Neural progenitor cell (in vitro differentiated cells): Measurements from ENCODE around the gene E2F8. TPM values are rescaled to one million over a fixed set of nuclear protein-coding genes. Genes with fewer than 3 reads are reported as not detected.

Source experiments
- DNase-seq: peaks from one replicate; pipeline ENCODE4 v3.0.0-alpha.2; 2016; ENCODE audit warnings: low spot score
- H2AFZ ChIP-seq: fragments of 200-600 bp; sonication (generic); replicated peaks from 2 replicates; pipeline ENCODE4 v1.6.1; 2016; ENCODE audit warnings: antibody characterized with exemption
- H3F3A ChIP-seq: fragments of 200-600 bp; sonication (generic); 2 replicates; pipeline ENCODE4 v1.6.1; 2016; ENCODE audit warnings: antibody characterized with exemption, low read depth
- H3K27ac ChIP-seq: fragments of 200-600 bp; sonication (generic); 2 replicates; pipeline ENCODE4 v1.5.1; 2016; ENCODE audit warnings: mild to moderate bottlenecking
- H3K27me3 ChIP-seq: fragments of 200-600 bp; sonication (generic); 2 replicates; pipeline ENCODE4 v1.6.1; 2016; ENCODE audit warnings: mild to moderate bottlenecking, moderate library complexity
- H3K36me3 ChIP-seq: fragments of 200-600 bp; sonication (generic); 2 replicates; pipeline ENCODE4 v1.5.1; 2016
- H3K4me1 ChIP-seq: fragments of 200-600 bp; sonication (generic); 2 replicates; pipeline ENCODE4 v1.6.1; 2016; ENCODE audit warnings: mixed run types
- H3K4me2 ChIP-seq: fragments of 200-600 bp; sonication (generic); 2 replicates; pipeline ENCODE4 v1.6.1; 2016
- H3K4me3 ChIP-seq: fragments of 200-600 bp; sonication (generic); 2 replicates; pipeline ENCODE4 v1.5.1; 2016
- H3K79me2 ChIP-seq: fragments of 200-600 bp; sonication (generic); 2 replicates; pipeline ENCODE4 v1.6.1; 2016; ENCODE audit warnings: low read depth
- H3K9ac ChIP-seq: fragments of 200-600 bp; sonication (generic); 2 replicates; pipeline ENCODE4 v1.6.1; 2016
- H3K9me3 ChIP-seq: fragments of 200-600 bp; sonication (generic); 2 replicates; pipeline ENCODE4 v1.5.1; 2016; ENCODE audit warnings: low read depth
- H4K20me1 ChIP-seq: fragments of 200-600 bp; sonication (generic); 2 replicates; pipeline ENCODE4 v1.6.1; 2016; ENCODE audit warnings: low read depth
- H3K27ac Mint-ChIP-seq: 3 replicates; pipeline ENCODE4 v1.8.0; 2021; ENCODE audit warnings: mixed read lengths
- H3K27me3 Mint-ChIP-seq: 2 replicates; pipeline ENCODE4 v1.8.0; 2022; ENCODE audit warnings: low read depth, mild to moderate bottlenecking, inconsistent platforms, moderate library complexity, mixed read lengths; ENCODE audit not compliant: insufficient read depth
- H3K36me3 Mint-ChIP-seq: 3 replicates; pipeline ENCODE4 v1.8.0; 2021; ENCODE audit warnings: mixed read lengths
- H3K4me1 Mint-ChIP-seq: 3 replicates; pipeline ENCODE4 v1.8.0; 2021; ENCODE audit warnings: mixed read lengths
- H3K4me3 Mint-ChIP-seq: 3 replicates; pipeline ENCODE4 v1.8.0; 2021; ENCODE audit warnings: mild to moderate bottlenecking, moderate library complexity, mixed read lengths
- H3K9me3 Mint-ChIP-seq: 3 replicates; pipeline ENCODE4 v1.8.0; 2020; ENCODE audit warnings: mixed read lengths
- EZH2 ChIP-seq: fragments of 200-600 bp; sonication (generic); IDR thresholded peaks from 2 replicates; pipeline ENCODE4 v1.6.1; 2017; ENCODE audit warnings: antibody characterized with exemption, mild to moderate bottlenecking, moderate library complexity
- EZH2phosphoT487 ChIP-seq: fragments of 200-600 bp; sonication (generic); IDR thresholded peaks from 2 replicates; pipeline ENCODE4 v1.6.1; 2017; ENCODE audit warnings: antibody characterized with exemption
- total RNA-seq: library from RNA; depleted of rRNA; stranded (reverse); fragments of >200 nt; gene quantifications from 2 replicates; pipeline ENCODE4 v1.2.3, GENCODE V29; 2015; ENCODE audit warnings: low replicate concordance
- TF ChIP-seq, protein P1 (sequence below): fragments of 200-600 bp; sonication (generic); IDR thresholded peaks from 2 replicates; pipeline ENCODE4 v1.5.1; 2017; ENCODE audit warnings: antibody characterized with exemption, mild to moderate bottlenecking

The E2F8 gene
- total RNA-seq, 1 donor from 2014 or later: 5.7 TPM

GRCh38 chr11:19286411-19286810 is 45.7 kb upstream of the E2F8 start:
- H3K27ac ChIP-seq: no peak overlapping the region
- H3K36me3 ChIP-seq: no peaks in the 10 kb centered on the region
- TF ChIP-seq EZH2: no peak
- TF ChIP-seq, protein P1, sequence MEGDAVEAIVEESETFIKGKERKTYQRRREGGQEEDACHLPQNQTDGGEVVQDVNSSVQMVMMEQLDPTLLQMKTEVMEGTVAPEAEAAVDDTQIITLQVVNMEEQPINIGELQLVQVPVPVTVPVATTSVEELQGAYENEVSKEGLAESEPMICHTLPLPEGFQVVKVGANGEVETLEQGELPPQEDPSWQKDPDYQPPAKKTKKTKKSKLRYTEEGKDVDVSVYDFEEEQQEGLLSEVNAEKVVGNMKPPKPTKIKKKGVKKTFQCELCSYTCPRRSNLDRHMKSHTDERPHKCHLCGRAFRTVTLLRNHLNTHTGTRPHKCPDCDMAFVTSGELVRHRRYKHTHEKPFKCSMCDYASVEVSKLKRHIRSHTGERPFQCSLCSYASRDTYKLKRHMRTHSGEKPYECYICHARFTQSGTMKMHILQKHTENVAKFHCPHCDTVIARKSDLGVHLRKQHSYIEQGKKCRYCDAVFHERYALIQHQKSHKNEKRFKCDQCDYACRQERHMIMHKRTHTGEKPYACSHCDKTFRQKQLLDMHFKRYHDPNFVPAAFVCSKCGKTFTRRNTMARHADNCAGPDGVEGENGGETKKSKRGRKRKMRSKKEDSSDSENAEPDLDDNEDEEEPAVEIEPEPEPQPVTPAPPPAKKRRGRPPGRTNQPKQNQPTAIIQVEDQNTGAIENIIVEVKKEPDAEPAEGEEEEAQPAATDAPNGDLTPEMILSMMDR: no peak
- TF ChIP-seq EZH2phosphoT487: no peak
- H3K4me3 ChIP-seq: no peak overlapping the region
- H3K9ac ChIP-seq: no peak overlapping the region
- peaks cover 22% of the 10 kb centered on the region for H3K27me3 ChIP-seq
- Mint-ChIP-seq H3K27me3 (peaks cover 24% of the 10 kb centered on the region), H3K36me3 (no peaks in the 10 kb centered on the region), H3K27ac (no peak overlapping the region), H3K4me3 (no peak overlapping the region), H3K9me3 (no peaks in the 10 kb centered on the region), H3K4me1 (peaks cover 14% of the 10 kb centered on the region)
- no peak overlapping the region for H3K4me2 ChIP-seq
- no peaks in the 10 kb centered on the region for H3K9me3 ChIP-seq
- no peaks in the 10 kb centered on the region for H3K4me1 ChIP-seq
- no peaks in the 10 kb centered on the region for H4K20me1 ChIP-seq
- no peak for DNase-seq
- no peaks in the 10 kb centered on the region for H3F3A ChIP-seq
- H3K79me2 ChIP-seq: no peaks in the 10 kb centered on the region
- H2AFZ ChIP-seq: no peak overlapping the region

GRCh38 chr11:19284881-19285280 is 44.1 kb upstream of the E2F8 start:
- Histone ChIP-seq H3K36me3 (no peaks in the 10 kb centered on the region), H3F3A (no peaks in the 10 kb centered on the region), H3K27me3 (peaks cover 7% of the 10 kb centered on the region), H2AFZ (no peak overlapping the region), H3K9me3 (no peaks in the 10 kb centered on the region), H4K20me1 (no peaks in the 10 kb centered on the region), H3K9ac (no peak overlapping the region), H3K4me2 (no peak overlapping the region), H3K27ac (no peak overlapping the region), H3K4me3 (no peak overlapping the region), H3K4me1 (peaks cover 11% of the 10 kb centered on the region), H3K79me2 (no peaks in the 10 kb centered on the region)
- TF ChIP-seq, protein P1: no peak
- TF ChIP-seq EZH2phosphoT487 (no peak), EZH2 (no peak)
- H3K27ac Mint-ChIP-seq: no peak overlapping the region
- no peak for DNase-seq
- no peaks in the 10 kb centered on the region for H3K9me3 Mint-ChIP-seq
- H3K36me3 Mint-ChIP-seq: no peaks in the 10 kb centered on the region
- no peak overlapping the region for H3K4me3 Mint-ChIP-seq
- H3K4me1 Mint-ChIP-seq: peaks cover 22% of the 10 kb centered on the region
- H3K27me3 Mint-ChIP-seq: peaks cover 22% of the 10 kb centered on the region

DNA sequence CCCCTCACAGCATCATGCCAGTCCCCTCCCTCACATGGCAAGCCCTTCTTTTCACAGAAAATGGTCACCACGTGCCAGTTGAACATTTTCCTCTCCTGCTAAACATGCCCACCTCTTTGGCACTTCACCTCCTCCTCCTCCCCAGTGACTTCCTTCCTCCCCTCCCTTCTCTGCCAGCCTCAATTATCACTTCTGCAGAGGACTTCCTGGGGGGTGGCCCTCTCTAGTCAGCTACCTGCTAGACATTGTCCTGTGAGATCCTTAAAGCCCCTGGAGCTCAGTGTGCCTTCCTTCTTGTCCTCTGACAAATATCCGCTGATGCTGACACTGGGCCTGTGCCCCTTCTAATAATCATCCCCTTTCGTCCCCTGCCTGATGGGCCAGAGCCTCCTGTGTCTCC is 43.2 kb upstream of the E2F8 start:
- no peak overlapping the region for H3K27ac Mint-ChIP-seq
- H3K4me1 ChIP-seq: peaks cover 11% of the 10 kb centered on the region
- no peaks in the 10 kb centered on the region for H3F3A ChIP-seq
- DNase-seq: no peak
- no peaks in the 10 kb centered on the region for H3K36me3 ChIP-seq
- H3K4me3 Mint-ChIP-seq: no peak overlapping the region
- TF ChIP-seq, protein P1: no peak
- no peak for TF ChIP-seq EZH2phosphoT487
- H3K27ac ChIP-seq: no peak overlapping the region
- no peaks in the 10 kb centered on the region for H3K27me3 ChIP-seq
- H3K36me3 Mint-ChIP-seq: no peaks in the 10 kb centered on the region
- peaks cover 24% of the 10 kb centered on the region for H3K4me1 Mint-ChIP-seq
- H3K79me2 ChIP-seq: no peaks in the 10 kb centered on the region
- no peak overlapping the region for H3K4me2 ChIP-seq
- H2AFZ ChIP-seq: no peak overlapping the region
- no peaks in the 10 kb centered on the region for H3K9me3 Mint-ChIP-seq
- no peak overlapping the region for H3K9ac ChIP-seq
- H3K9me3 ChIP-seq: no peaks in the 10 kb centered on the region
- H3K4me3 ChIP-seq: no peak overlapping the region
- no peaks in the 10 kb centered on the region for H4K20me1 ChIP-seq
- peaks cover 19% of the 10 kb centered on the region for H3K27me3 Mint-ChIP-seq
